Activated naive CD4-positive, alpha-beta T cell treated with anti-CD3 and anti-CD28 coated beads, Interleukin-2, amount 50 U/mL, for 72 hours (primary cell): ENCODE results near the gene PLCB4. TPM values are rescaled to one million over a fixed set of nuclear protein-coding genes. Genes with fewer than 3 reads are reported as not detected.

ENCODE experiments used
- ATAC-seq, 2 donors: fragments of 150-1000 bp; cut with Tn5 transposase; 2 replicates each; pipeline ENCODE4 v1.10.0; 2021; ENCODE audit warnings: mild to moderate bottlenecking in 2 of 2, moderate library complexity in 2 of 2
- DNase-seq, 2 donors: peaks; one replicate each; pipeline ENCODE4 v3.0.0; 2021 to 2022; ENCODE audit warnings: low spot score in 2 of 2
- H3K27ac Mint-ChIP-seq, 2 donors: one replicate each; pipeline ENCODE4 v1.8.0; 2022; ENCODE audit warnings: mild to moderate bottlenecking in 2 of 2, mixed read lengths in 2 of 2
- H3K36me3 Mint-ChIP-seq, 2 donors: one replicate each; pipeline ENCODE4 v1.8.0; 2022; ENCODE audit warnings: mixed read lengths in 2 of 2
- H3K9me3 Mint-ChIP-seq, 2 donors: one replicate each; pipeline ENCODE4 v1.8.0; 2022; ENCODE audit warnings: mixed read lengths in 2 of 2
- total RNA-seq, 2 donors: library from RNA; stranded (reverse); gene quantifications; one replicate each; pipeline ENCODE4 v1.2.3, GENCODE V29; 2022

Gene PLCB4
- total RNA-seq, 2 donors from 2014 or later, result not detected

DNA sequence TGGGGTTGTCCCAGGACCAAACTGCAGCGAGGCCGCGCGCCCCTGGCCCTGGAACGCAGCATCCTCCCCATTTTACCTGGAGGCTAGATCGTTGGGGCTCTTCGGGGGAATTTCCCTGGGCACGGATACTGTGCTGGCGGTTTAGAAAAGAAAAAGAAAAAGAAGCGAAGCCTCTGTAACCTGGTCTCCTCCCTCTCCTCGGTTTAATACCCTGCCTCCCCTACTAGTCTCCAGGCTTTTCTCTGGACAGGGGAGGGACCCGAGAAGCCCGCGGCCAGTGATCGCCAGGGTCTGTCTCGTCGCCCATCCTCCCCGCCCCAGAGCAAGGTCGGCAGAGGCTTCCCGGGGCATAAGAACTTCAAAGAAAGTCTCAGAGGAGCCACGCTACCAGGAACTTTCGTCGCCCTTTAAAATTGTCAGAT is 439.4 kb downstream of the PLCB4 start:
- Mint-ChIP-seq H3K36me3 (peaks cover 12 to 20% of the 10 kb centered on the region in 2 donors), H3K27ac (no peak overlapping the region), H3K9me3 (no peaks in the 10 kb centered on the region)
- ATAC-seq (no peak), DNase-seq (no peak)

DNA sequence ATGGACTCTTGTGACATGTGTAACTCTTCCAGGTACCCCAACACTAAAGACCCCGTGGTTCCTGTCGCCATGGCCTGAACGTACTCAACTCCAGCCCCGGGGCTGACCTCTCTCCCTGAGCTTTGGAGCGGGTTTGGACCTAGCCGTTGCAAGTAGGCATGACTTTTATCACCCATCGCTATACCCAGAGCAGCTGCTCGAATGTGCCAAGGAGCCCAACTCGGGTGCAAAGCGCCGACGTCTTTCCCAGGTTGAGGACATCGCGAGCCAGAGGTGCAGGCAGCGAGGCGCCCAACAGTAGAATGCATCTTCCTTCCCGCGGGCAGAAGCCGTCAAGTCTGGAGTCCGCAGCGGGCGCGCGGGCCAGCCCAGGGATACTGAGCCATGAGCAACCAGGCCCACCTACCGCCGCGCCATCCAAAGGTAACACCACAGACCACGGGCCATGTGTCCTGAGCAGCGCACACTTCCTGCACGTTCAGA is 439.9 kb downstream of the PLCB4 start:
- ATAC-seq (no peak), DNase-seq (no peak)
- Mint-ChIP-seq H3K9me3 (no peaks in the 10 kb centered on the region), H3K36me3 (peaks cover 12 to 20% of the 10 kb centered on the region in 2 donors), H3K27ac (no peak overlapping the region)

GRCh38 chr20:9509246-9509645 is 440.4 kb downstream of the PLCB4 start:
- ATAC-seq (no peak), DNase-seq (no peak)
- no peaks in the 10 kb centered on the region for H3K9me3 Mint-ChIP-seq
- peaks cover 12 to 20% of the 10 kb centered on the region in 2 donors for H3K36me3 Mint-ChIP-seq
- H3K27ac Mint-ChIP-seq, result no peak overlapping the region

GRCh38 chr20:9510911-9511310 is 442.0 kb downstream of the PLCB4 start:
- Mint-ChIP-seq H3K36me3 (peaks cover 12 to 20% of the 10 kb centered on the region in 2 donors), H3K27ac (no peak overlapping the region), H3K9me3 (no peaks in the 10 kb centered on the region)
- DNase-seq (no peak), ATAC-seq (no peak)

- H3K36me3 Mint-ChIP-seq, result peaks cover 0 to 4% of the 10 kb centered on the region in 2 donors
- DNase-seq (no peak), ATAC-seq (no peak)
- no peak overlapping the region for H3K27ac Mint-ChIP-seq
- no peaks in the 10 kb centered on the region for H3K9me3 Mint-ChIP-seq
These were observed 445.2 kb downstream of the PLCB4 start for GRCh38 chr20:9514072-9514460.

GRCh38 chr20:9514461-9515213 is 445.8 kb downstream of the PLCB4 start, which contains the start of gene LAMP5:
LAMP5 (plus strand) TSS chr20:9514590; CDS start chr20:9514853, 263 bp downstream.
- ATAC-seq (no peak), DNase-seq (no peak)
- no peaks in the 10 kb centered on the region for H3K36me3 Mint-ChIP-seq
- H3K27ac Mint-ChIP-seq, result no peak within 1 kb of the TSS
- H3K9me3 Mint-ChIP-seq, result no peaks in the 10 kb centered on the region

- Mint-ChIP-seq H3K36me3 (no peaks in the 10 kb centered on the region), H3K27ac (no peak overlapping the region), H3K9me3 (no peaks in the 10 kb centered on the region)
- ATAC-seq (no peak), DNase-seq (no peak)
These were observed 446.3 kb downstream of the PLCB4 start for GRCh38 chr20:9515214-9515585.

- Mint-ChIP-seq H3K27ac (no peak overlapping the region), H3K9me3 (no peaks in the 10 kb centered on the region), H3K36me3 (no peaks in the 10 kb centered on the region)
- ATAC-seq (no peak), DNase-seq (no peak)
These were observed 446.9 kb downstream of the PLCB4 start for GRCh38 chr20:9515741-9516233.

DNA sequence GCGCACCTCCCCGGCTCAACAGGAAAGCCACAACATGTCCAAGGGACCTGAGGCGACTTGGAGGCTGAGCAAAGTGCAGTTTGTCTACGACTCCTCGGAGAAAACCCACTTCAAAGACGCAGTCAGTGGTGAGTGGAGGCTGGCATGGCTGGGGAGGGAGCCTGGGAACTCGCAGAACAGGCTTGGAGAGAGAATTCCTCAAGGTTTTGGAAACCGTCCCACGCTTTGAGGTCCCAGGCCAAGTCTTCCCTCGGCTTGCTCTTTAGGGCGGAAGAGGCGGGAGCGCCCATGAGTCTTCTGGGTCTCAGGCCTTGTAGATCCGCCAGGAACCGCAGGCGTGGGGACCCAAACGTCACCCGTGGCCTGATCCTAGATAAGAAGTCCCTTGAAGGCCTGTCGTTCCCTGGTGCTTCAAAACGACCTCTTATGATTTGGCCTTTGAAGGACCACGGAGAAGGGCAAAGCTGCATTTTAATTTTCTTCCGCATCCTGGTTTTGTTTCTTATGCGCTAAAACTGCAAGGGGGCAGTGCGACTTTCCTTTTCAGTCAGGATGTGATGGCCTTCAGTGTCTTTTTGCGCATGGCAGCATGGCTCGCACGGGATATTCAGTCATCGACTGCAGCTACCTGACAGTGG is 447.5 kb downstream of the PLCB4 start:
- no peaks in the 10 kb centered on the region for H3K36me3 Mint-ChIP-seq
- DNase-seq, result no peak
- H3K9me3 Mint-ChIP-seq, result no peaks in the 10 kb centered on the region
- no peak overlapping the region for H3K27ac Mint-ChIP-seq
- ATAC-seq, result no peak

DNA sequence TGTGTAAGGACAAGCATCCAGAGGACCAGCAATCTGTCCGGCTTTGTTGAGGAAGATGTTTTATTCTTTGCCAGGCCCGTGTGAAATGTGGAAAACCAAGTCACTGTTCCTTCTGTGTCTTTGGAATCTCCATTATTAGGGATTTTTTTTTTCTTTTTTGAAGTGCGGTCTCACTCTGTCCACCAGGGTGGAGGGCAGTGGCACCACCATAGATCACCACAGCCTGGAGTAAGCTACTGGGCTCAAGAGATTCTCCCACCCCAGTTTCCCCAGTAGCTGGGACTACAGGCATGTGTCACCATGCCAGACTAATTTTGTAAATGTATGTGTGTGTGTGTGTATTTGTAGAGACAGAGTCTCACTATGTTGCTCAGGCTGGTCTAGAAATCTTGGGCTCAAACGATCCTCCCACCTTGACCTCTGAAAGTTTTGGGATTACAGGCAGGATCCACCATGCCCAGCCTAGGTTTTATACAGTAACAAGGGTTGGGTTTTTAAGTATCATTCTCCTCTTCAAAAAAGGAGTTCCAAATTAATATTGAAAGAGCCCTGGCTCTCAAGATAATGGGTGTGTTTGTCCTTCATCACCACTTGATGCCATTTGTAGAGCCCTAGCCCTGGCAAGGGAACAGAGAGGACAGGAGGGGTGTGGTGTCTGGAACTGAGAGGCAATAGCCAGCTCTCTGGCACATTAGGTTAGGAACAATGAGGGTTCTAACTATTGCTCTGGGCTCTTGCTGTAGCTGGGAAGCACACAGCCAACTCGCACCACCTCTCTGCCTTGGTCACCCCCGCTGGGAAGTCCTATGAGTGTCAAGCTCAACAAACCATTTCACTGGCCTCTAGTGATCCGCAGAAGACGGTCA is 448.6 kb downstream of the PLCB4 start:
- no peak for DNase-seq
- ATAC-seq, result no peak
- H3K36me3 Mint-ChIP-seq, result no peaks in the 10 kb centered on the region
- H3K27ac Mint-ChIP-seq, result no peak overlapping the region
- no peaks in the 10 kb centered on the region for H3K9me3 Mint-ChIP-seq

DNA sequence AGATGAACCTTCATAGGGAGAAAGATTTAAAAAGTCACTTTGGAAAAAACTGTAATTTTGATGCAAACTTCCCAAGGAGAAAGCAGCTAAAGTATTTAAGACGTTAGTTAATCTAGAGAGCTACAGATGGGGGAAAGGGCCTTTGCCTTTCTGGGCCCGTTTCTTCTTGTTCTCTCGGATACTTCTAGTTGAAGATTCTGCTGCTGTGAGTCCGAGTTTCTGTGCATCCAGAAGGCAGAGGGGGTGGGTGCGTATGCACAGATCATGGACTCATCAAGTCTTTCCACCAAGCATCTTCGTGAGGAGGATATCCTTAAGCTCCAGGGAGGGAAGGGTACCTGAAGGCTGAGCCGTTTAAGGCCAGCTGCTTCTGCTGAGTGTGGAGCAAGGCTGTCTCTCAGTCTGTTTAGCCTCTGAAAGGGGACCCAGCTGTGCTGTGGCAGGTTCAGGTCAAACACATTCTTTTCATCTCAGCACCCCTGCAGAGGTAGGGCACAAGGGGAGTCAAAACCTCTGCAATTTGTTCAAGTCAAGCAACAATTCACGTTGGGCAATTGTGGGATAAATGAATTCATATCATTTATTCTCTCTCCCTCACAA is 449.8 kb downstream of the PLCB4 start:
- no peak overlapping the region for H3K27ac Mint-ChIP-seq
- no peak for ATAC-seq
- H3K36me3 Mint-ChIP-seq, result no peaks in the 10 kb centered on the region

DNA sequence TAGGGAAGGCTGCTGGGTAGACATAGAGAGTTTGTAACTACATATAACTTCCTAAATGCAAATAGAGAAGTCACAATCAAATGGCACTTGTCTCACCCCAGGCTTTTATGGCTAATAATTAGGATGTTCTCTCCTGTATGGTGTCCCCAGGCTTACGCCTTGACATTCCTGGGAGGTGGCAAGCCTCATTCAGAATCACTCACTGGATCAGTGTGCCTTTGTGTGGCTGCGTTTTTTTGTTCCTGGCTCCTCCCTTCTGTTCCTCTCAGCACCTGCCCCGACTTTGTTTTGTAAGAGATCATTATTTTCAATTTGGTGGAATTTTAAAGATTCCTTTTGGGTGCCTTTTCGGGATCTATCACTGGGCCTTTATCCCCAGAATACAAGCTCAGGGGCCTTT is 451.2 kb downstream of the PLCB4 start:
- Mint-ChIP-seq H3K36me3 (no peaks in the 10 kb centered on the region), H3K27ac (no peak overlapping the region), H3K9me3 (no peaks in the 10 kb centered on the region)
- ATAC-seq (no peak), DNase-seq (no peak)

More for the DNA sequence above, 449.8 kb downstream of the PLCB4 start:
- no peak for DNase-seq
- no peaks in the 10 kb centered on the region for H3K9me3 Mint-ChIP-seq

DNA sequence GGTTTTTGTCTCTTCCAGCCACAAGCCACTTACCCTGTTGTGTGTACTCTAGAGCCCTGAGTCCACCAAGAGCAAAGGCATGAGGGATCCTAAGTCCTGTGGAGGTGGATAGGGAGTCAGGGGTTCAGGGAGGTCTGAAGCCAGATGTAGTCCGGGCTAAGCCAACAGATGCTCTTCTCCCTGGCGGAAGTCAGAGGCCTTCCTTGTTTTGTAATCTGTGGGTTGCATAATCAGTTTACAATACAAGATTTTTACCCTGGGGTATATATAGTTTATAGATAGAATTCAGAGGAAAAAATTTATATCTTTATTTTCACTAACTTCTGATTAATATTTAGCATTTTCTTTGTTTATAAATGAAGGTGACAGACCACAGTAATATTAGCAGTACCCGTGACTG is 454.7 kb downstream of the PLCB4 start:
- DNase-seq (no peak), ATAC-seq (no peak)
- Mint-ChIP-seq H3K9me3 (peaks cover 0 to 4% of the 10 kb centered on the region in 2 donors), H3K36me3 (no peaks in the 10 kb centered on the region), H3K27ac (no peak overlapping the region)
